ENCODE measurements around the gene HECA.
"Not testable (repeated sequence)": the region's sequence is repeated elsewhere in the genome, so short reads cannot be mapped to it uniquely, and the experiment has no call there.

Gene HECA

GRCh38 chr6:139153855-139154254, 19.0 kb downstream of the HECA start:
- in situ Hi-C loops (cut with MboI; ENCODE audit: low pct_unique_long_range_greater_than_20kb, low sequenced_read_pairs), result no loop called here
- no peak for DNase-seq

GRCh38 chr6:139154881-139155547, 20.1 kb downstream of the HECA start:
- DNase-seq, result no peak
- in situ Hi-C loops (cut with MboI; ENCODE audit: low pct_unique_long_range_greater_than_20kb, low sequenced_read_pairs), result no loop called here

GRCh38 chr6:139156102-139156501, 21.2 kb downstream of the HECA start:
- in situ Hi-C loops (cut with MboI; ENCODE audit: low pct_unique_long_range_greater_than_20kb, low sequenced_read_pairs), result no loop called here
- DNase-seq, result no peak

GRCh38 chr6:139156551-139156950, 21.7 kb downstream of the HECA start:
- no peak for DNase-seq
- in situ Hi-C loops (cut with MboI; ENCODE audit: low pct_unique_long_range_greater_than_20kb, low sequenced_read_pairs), result no loop called here

GRCh38 chr6:139157086-139157485, 22.2 kb downstream of the HECA start:
- in situ Hi-C loops (cut with MboI; ENCODE audit: low pct_unique_long_range_greater_than_20kb, low sequenced_read_pairs); DNase-seq: not testable (repeated sequence)

- no peak for DNase-seq
- in situ Hi-C loops (cut with MboI; ENCODE audit: low pct_unique_long_range_greater_than_20kb, low sequenced_read_pairs), result no loop called here
Observed at GRCh38 chr6:139159016-139159415, 24.1 kb downstream of the HECA start.

GRCh38 chr6:139161169-139161568, 26.3 kb downstream of the HECA start:
- in situ Hi-C loops (cut with MboI; ENCODE audit: low pct_unique_long_range_greater_than_20kb, low sequenced_read_pairs), result no loop called here
- no peak for DNase-seq

GRCh38 chr6:139161817-139162284, 27.0 kb downstream of the HECA start:
- DNase-seq, result no peak
- in situ Hi-C loops (cut with MboI; ENCODE audit: low pct_unique_long_range_greater_than_20kb, low sequenced_read_pairs), result no loop called here

GRCh38 chr6:139164001-139164400, 29.1 kb downstream of the HECA start:
- DNase-seq, result no peak
- in situ Hi-C loops (cut with MboI; ENCODE audit: low pct_unique_long_range_greater_than_20kb, low sequenced_read_pairs), result no loop called here

- in situ Hi-C loops (cut with MboI; ENCODE audit: low pct_unique_long_range_greater_than_20kb, low sequenced_read_pairs), result no loop called here
- no peak for DNase-seq
Observed at GRCh38 chr6:139165324-139165723, 30.4 kb downstream of the HECA start.

GRCh38 chr6:139166238-139166955, 31.5 kb downstream of the HECA start:
- in situ Hi-C loops (cut with MboI; ENCODE audit: low pct_unique_long_range_greater_than_20kb, low sequenced_read_pairs), result no loop called here
- DNase-seq, result no peak

- in situ Hi-C loops (cut with MboI; ENCODE audit: low pct_unique_long_range_greater_than_20kb, low sequenced_read_pairs), result no loop called here
- DNase-seq, result no peak
Observed at GRCh38 chr6:139166956-139167313, 32.1 kb downstream of the HECA start.

GRCh38 chr6:139172151-139172550, 37.3 kb downstream of the HECA start:
- in situ Hi-C loops (cut with MboI; ENCODE audit: low pct_unique_long_range_greater_than_20kb, low sequenced_read_pairs), result no loop called here
- DNase-seq, result no peak

- no peak for DNase-seq
- in situ Hi-C loops (cut with MboI; ENCODE audit: low pct_unique_long_range_greater_than_20kb, low sequenced_read_pairs), result no loop called here
Observed at GRCh38 chr6:139172567-139172966, 37.7 kb downstream of the HECA start.

- in situ Hi-C loops (cut with MboI; ENCODE audit: low pct_unique_long_range_greater_than_20kb, low sequenced_read_pairs), result no loop called here
Observed at GRCh38 chr6:139173172-139173571, 38.3 kb downstream of the HECA start.

GRCh38 chr6:139173822-139174221, 38.9 kb downstream of the HECA start:
- no peak for DNase-seq
- in situ Hi-C loops (cut with MboI; ENCODE audit: low pct_unique_long_range_greater_than_20kb, low sequenced_read_pairs), result no loop called here

More at GRCh38 chr6:139173172-139173571, 38.3 kb downstream of the HECA start:
- no peak for DNase-seq

- in situ Hi-C loops (cut with MboI; ENCODE audit: low pct_unique_long_range_greater_than_20kb, low sequenced_read_pairs), result no loop called here
Observed at GRCh38 chr6:139174961-139175360, 40.1 kb downstream of the HECA start.

GRCh38 chr6:139175389-139175948, 40.6 kb downstream of the HECA start:
- in situ Hi-C loops (cut with MboI; ENCODE audit: low pct_unique_long_range_greater_than_20kb, low sequenced_read_pairs), result no loop called here
- DNase-seq, result peak; percentile 67

More at GRCh38 chr6:139174961-139175360, 40.1 kb downstream of the HECA start:
- no peak for DNase-seq

- no peak for DNase-seq
- in situ Hi-C loops (cut with MboI; ENCODE audit: low pct_unique_long_range_greater_than_20kb, low sequenced_read_pairs), result no loop called here
Observed at GRCh38 chr6:139181236-139181635, 46.4 kb downstream of the HECA start.

- no peak for DNase-seq
- in situ Hi-C loops (cut with MboI; ENCODE audit: low pct_unique_long_range_greater_than_20kb, low sequenced_read_pairs), result no loop called here
Observed at GRCh38 chr6:139184047-139184446, 49.2 kb downstream of the HECA start.

Data from KBM-7 (cell line).